ENCODE results near the gene WIPF3.

Gene WIPF3, protein sequence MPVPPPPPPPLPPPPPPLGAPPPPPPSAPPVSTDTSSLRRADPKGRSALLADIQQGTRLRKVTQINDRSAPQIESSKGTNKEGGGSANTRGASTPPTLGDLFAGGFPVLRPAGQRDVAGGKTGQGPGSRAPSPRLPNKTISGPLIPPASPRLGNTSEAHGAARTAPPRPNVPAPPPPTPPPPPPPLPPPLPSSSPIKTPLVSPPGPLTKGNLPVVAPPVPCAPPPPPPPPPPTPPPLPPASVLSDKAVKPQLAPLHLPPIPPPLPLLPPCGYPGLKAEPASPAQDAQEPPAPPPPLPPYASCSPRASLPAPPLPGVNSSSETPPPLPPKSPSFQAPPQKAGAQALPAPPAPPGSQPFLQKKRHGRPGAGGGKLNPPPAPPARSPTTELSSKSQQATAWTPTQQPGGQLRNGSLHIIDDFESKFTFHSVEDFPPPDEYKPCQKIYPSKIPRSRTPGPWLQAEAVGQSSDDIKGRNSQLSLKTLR

DNA sequence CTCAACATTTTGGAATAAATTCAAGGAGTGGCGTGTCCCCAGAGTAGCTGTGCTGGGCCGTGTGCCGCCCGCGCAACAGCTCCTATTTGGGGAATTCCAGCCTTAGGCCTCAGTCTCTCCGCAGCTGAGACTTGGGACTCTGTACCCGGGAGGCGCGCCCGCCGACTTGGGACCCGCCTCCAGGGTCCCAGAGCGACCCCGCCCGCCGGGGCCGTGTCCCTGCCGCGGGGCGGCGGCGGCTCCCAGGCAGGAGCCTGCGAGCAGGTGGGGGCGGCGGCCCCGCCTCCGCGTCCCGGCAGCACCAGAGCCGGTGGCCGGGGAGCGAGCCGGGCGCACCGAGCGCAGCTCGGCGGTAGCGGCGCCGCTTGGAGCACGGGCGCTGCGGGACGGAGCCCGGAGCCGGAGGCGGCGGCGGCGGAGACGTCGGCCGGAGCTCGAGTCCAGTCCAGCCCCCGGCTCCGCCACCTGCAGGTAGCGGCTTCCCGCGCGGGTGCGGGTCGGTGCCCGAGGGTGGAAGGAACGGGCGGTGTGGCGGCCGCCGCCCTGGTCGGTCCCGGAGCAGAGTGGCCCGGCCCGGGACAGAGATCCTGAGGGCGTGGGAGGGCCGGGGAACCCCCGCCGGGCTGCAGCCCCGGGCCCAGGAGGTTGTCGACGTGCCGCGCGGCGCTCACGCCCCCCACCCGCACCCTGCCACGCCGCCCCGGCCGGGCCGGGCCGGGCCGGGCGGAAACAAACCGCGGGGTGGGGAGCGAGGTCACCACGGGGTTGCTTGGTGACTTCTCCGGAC is at the start of gene WIPF3:
Gene WIPF3 (plus strand): TSS at position 301 of the 787 bp plus-strand sequence. CDS start 28,217 bp downstream, outside the sequence.
- DNase-seq (ENCODE audit: low spot score), result no peak

DNA sequence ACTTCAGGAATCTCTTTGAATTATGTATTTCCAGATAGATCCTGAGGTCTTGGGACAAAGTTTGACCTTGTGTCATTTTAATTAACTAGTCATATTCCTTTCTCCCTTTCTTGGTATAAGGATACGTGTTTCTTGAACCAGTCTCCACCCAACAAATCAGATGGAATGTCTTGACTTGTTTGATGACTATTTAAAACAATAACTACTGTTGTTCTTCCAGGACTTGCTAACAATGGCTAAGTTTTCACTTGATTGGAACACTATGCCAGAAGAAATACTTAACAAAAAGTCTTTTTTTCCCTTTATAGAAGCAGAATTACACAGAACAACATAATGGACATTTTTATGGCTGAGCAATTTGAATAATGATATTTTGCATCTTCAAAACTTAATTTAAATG is 43.0 kb upstream of the WIPF3 start:
- DNase-seq (ENCODE audit: low spot score), result no peak

DNA sequence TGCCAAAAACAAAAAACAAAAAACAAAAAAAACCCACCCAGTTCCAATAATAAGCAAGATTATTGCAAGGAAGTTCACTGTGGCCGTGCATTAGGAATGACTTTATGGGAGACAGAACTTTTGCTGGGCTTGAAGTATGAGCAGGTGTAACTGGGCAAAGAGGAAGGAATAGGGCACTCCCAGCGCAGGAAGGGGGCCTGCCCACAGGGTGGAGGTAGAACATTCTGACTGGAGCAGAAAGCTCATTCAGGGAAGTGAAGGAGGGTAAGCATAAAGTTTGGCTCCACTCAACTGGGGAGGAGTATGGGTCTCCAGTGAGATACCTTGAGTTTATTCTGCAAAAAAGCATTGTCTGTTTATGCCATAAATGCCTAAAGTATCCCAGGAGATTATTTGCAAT is 42.1 kb upstream of the WIPF3 start:
- no peak for DNase-seq (ENCODE audit: low spot score)

DNA sequence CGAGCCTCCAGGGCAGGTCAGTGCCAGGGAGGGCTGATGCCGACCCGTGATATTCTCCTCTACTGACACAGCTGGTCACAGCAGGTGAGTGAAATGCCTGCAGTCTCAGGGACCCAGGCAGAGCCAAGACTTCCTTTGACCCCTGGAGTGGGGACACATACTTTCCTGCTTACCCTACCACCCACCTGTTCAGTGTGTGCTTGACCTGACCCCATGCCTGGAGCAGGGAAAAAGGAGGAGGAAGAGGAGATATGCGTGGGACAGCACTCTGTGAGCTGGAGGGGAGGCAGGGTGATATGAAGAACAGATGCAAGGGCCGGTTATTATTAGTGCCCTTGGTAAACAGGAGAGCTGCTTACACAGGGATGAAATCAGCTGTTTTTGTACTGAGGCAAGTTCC is 40.8 kb upstream of the WIPF3 start:
- no peak for DNase-seq (ENCODE audit: low spot score)

DNA sequence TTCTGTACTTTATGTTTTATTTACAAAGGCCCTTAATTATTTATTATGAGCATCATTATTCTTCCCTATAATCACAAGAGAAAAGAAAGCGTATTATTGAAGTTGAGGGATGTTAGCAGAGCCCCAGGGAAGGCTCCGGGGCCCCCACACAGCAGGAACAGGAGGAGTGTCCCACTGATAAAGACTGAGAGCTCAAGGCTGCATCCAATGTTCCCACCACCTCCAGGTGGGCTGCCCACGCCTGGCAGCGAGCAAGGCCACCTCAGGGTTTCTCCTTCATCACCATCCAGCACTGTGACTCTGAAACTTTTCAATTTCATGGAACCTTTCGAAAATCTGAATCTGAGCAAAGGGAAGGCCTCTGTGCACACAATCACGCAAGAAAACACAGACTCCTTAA is 35.9 kb upstream of the WIPF3 start:
- no peak for DNase-seq (ENCODE audit: low spot score)

DNA sequence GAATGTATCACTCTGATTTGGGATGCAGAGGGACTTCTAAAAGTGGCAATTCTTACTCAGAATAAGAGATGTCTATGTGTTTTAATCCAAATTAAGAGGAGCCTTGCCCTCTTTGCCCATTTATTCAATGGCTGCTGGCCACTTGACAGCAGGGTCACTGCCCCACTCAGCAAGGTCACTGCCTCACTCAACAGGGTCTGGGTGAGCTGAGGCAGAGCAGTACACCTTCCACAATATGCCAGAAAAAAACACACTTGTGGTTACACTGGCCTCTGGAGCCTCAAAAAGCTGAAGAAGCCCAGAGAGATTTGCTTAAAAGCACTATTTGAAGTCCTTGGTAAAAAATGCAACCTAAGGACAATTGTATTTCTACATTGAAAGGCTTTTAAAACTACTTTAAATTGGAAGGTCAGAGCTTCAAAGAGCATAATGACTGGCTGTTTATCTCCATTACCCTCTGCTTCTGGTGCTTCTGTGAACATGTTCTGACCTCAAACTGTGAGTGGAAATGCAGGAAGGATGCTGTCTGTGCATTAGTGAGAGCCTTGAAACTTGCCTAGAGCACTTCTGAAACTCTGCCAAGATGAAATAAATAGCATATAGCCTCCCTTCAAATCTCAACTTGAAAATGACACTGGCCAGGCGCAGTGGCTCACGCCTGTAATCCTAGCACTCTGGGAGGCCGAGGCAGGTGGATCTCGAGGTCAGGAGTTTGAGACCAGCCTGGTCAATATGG is 35.1 kb upstream of the WIPF3 start:
- DNase-seq (ENCODE audit: low spot score), result no peak

DNA sequence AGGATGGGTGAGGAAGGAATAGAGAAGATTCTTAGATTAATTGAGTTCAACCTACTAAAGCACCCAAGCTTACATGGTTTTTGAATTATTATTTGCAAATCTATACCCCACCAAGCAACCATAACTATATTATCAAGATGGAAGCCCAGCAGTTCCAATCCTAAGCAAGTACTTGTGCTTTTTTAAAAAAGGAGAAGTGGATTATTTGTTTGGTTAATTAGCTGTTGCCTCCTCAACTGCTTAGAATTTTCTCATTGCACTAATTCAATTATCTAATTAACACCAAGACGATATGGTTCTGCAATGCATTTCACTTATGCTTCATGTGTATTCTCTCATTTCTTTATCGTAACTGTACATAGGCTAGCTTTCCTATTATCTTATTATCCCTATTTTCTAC is 27.3 kb upstream of the WIPF3 start:
- DNase-seq (ENCODE audit: low spot score), result no peak

DNA sequence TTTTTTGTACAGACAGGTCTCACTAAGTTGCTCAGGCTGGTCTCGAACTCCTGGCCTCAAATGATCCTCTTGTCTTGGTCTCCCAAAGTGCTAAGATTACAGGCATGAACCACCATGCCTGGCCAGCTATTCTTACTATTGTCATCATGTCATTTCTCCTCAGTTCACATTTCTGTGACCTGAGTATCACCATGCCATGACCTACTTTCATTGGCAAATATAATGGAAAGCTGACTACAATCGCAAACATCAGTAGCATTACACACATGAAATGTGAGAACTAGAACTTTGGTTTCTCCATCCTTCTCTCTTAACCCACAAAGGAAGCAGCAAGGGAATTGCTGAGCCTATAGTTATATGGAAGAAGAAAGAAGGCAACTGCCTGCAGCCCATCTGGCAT is 26.0 kb upstream of the WIPF3 start:
- no peak for DNase-seq (ENCODE audit: low spot score)

DNA sequence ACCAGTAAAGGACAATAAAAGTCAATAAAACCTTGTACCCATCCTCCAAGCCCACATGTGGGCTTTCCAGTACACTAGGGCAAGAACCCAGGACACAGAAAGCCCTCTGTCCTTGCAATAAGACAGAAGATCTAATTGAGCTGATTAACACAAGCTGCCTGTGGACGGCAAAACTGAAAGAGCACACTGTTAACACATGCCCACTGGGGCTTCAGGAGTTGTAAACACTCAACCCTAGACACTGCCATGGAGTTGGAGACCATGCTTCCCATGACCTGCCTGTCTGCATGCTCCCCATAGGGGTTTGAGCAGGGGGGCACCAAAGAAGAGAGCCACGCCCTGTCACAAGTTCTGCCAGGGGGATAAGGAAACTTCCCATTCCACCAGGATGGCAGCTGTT is 22.6 kb upstream of the WIPF3 start:
- no peak for DNase-seq (ENCODE audit: low spot score)

DNA sequence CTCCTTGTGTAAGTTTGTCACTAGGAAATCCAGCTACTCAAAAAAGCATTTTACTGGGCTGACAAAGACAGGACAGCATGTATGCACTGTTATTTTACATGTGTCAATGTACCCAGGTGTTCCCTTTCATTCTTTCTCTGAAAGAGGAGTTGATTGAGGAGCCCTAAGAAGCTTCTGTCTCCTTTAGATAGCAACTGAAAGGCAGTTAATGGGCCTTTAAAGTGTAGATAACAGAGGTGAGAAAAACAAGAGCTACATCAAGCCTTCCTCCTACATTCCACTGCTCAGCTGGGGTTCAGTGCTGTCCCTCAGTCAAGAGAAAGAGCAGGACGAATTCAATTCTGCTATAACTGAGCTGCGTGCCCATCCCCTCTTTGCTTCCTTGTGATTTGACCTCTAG is 12.8 kb upstream of the WIPF3 start:
- DNase-seq (ENCODE audit: low spot score), result no peak

DNA sequence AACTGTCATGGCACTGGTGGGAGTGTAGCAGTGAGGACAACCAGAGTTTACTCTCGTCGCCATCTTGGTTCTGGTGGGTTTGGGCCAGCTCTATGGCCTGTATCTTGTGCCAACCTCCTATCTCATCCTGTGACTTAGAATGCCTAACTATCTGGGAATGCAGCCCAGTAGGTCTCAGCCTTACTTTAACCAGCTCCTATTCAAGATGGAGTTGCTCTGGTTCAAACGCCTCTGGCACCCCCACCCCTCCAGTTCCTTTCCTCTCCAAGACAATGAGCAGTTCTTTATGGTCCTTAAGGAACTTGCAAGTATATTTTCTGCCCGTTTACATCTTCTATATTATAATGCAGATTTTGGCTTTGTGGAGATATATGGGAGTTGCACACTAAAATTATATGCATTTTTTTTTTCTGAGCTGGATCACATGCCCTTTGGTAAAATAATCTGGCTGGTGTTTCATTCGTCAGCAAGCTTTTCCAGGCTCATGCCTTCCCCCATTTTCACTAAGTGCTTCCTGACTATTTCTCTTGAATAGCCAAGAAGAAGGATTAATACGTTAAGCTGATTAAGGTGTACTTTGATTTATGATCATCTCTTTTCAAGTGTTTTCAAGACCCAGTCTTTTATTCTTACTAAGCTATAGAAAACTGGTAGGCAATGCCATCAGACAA is 11.2 kb upstream of the WIPF3 start:
- no peak for DNase-seq (ENCODE audit: low spot score)

DNA sequence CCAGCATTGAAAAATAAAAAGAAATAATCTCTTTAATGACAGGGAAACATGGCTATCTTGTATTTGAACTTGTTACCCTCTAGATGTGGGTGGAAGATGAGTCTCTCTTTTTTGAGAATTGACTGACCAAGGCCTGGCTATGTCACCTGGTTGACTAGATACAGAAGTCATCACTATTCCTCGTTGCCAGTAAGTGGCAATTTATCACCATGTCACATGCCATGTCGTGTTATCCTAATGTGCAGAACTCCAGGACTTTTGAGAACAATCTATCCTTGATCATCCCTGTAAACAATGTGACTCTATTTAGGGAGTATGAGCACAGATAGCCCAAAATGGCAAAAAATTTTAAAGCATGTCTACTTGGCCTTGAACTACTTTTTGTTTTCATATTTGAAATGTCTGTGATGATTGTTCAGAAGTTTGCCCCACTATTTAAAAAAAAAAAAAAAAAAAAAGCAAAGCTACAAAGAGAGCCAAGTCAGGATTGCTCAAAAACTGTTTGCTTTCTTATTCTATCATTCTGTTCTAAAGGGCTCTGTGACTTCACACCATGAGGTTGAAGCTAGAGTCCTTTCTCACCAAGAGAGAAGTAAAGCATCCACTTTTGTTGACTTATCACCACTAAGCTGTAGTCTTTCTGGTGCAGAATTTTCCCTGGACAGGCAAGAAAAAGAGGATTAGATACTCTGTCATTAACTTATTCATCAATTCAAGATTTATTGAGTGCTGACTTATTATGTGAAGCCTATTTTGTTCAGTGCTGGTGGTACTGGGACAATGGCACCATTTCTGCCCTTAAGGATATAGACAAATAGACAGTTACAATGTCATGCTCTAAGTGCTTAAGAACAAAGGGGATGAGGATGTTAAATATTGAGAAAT is 10.4 kb upstream of the WIPF3 start:
- DNase-seq (ENCODE audit: low spot score), result no peak

DNA sequence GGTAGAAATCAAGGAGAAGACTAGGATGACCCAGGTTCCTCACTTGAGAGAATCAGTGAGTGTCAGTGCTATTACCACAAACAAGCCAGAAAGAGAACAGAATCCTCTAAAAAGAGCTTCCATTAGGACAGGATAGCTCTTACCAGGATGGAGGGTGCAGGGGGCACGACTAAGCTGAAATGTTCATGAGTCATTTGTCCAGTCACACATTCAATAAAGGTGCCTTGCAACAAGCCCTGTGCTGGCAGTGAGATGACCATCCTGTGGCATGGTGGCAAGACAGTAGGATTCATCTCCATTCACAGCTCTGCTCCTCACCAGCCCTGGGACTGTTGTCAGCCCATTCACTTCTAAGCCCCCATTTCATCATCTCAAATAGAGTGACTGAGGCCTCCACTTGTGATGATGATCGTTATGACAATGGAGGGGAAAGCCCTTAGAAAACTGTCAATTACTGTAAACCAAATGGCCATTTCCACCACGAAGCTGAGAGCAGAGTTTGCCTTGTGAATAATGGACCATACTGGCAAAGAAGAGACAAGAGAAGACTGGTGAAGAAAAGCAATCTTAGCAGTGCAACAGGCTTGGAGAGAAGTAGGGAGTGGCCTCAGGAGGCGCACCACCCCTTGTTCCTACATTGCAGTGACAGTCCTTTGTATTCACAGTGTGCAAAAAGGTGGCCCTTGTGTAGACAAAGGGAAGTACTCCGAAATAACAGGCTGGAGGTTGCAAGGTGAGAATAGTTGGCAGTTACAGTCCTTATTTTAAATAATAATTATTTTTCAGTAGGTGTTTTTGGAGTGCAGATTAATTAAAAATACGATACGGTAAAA is 9.0 kb upstream of the WIPF3 start:
- DNase-seq (ENCODE audit: low spot score), result no peak

DNA sequence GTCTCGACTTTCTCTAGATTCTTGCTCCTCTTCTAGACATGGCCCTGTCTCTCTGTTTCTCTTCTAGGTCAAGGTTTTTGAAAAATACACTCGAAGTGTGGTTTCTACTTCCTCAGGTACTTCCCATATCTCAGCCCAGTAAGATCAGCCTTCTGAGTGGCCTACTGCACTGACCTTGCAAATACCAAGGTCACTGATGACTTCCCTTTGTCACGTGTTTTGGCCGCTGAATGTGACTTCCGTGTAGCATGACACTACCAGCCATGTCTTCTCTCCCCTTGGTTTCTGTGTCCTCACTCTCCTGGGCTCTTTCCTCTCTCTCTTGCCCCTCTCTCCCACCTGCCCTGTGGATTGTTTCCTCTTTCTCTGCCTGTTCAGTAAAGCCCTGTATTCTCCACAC is 7.9 kb upstream of the WIPF3 start:
- DNase-seq (ENCODE audit: low spot score), result no peak

DNA sequence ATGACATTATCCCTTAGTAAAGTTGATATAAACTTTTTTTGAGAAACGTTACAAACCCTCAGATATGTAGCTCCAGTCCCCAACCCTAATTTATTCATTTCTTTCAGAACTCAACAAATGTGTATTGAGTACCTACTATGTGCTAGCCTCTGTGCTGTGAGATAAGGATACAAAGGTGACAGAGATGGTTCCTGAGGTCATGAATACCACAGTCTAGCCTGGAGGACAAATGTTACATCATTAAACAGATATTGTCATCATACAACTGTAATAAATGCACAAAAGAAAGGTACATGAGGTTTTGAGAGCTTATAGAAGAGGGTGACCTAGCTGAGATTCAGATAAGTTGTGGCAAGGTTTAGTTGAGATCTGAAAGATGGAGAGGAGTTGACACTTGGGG is 4.4 kb upstream of the WIPF3 start:
- DNase-seq (ENCODE audit: low spot score), result no peak

DNA sequence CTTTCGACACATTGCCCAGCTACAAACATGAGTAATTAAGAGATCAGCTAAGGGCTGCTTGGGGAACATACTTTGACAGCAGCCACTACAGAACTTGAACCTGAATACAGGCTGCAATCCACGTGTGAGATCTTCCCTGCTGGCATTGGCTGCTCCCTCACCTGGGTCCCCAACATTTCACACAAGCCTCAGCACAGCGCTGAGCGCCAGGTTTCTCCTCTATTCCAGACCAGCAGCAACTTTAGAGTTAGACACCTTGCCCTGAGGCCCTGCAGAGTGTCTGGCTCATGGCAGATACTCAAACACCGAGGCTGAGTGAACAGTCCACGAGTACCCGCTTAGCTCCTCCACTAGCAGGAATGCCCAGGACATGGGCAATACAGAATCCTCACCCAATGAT is 1.3 kb upstream of the WIPF3 start:
- no peak for DNase-seq (ENCODE audit: low spot score)

DNA sequence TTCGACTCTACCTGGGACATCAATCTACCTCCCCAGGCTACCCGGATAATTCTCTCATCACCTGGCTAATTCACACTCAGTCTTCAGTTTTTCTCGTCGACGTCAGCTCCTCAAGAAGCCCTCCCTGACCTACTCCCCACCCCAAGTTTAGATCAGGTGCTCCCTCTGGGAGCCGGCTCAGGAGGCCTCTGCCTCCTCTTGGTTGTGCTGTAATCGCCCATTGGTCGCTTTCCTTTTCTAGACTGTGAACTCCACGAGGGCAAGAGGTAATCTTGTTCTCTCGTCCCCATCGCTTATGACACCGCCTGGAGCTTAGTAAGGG is 461 bp upstream of the WIPF3 start:
- no peak for DNase-seq (ENCODE audit: low spot score)

DNA sequence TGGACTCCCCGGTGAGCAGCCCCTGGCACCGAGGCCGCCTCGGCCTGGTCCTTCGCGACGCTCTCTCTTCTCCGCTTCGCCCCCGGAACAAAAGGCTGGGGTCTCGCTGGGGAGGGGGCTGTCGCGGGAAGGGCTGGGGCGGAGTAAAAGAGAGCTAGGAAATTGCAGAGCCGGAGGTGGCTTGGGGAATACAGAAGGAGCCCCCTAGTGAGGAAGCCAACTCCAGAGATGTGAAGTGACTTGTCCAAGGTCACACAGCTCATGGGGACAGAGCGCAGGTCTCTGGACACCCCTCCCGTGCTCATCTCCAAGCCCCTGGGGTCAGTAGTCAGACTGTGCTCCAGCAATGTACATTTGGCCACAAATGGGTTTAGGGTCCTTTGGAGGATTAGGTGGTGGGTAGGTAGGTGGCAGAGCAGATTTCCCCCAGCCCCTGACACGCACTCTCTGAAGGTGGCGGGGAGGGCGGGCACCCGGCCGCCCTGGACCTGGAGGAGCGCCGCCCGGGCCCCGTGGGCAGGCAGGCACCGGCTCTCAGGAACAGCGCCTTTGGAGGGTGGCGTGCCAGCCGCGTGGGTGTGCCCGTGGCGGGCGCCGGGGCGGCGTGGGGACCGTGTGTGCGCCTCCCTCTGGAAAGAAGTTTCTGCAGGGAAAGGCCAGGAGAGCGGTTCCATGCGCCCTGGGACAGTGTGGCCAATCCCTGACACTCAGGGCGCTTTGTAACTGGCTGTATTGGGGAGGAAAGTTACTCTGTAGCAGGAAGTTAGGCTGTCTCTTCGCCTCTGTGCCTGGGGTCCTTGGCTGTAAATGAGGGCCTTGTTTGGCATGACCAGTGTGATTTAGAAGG is 910 bp downstream of the WIPF3 start:
- no peak for DNase-seq (ENCODE audit: low spot score)

DNA sequence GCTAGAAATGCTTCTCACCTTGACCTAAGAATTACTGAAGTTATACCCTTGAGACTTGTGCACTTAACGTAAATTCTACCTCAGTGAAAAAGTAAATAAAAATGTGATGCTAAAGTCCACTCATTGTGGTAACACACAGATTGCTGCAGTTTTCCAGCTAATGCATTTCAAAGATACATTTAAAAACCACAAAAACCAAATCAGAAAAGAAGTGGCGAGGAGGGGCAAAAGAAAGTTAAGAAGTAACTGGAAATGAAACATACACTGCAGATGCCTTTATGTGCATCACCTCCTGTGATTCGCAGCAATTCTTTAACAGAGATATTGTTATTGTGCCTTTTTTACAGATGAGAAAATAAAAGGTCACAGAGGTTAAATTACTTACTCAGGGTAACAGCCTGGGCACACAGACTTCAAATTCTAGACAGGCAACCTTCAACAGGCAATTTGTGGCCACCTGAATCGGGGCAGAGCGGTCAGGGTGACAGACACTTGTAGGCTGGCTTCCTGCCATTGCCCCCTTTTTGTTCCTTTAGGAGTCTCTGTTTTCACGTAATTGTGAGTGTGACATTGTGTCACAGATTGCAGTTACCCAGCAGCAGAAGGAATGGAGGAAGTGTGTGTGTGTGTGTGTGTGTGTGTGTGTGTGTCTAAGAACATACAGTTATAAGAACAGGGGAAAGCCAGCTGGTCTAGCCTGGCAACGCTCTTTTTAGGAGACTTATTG is 1.9 kb downstream of the WIPF3 start:
- DNase-seq (ENCODE audit: low spot score), result no peak
